IMR-90 (cell line): Measurements from ENCODE around the gene CCR6. TPM values are rescaled to one million over a fixed set of nuclear protein-coding genes. Genes with fewer than 3 reads are reported as not detected.

Experiments used
- ATAC-seq: fragments of 200-7000 bp; cut with Tn5 transposase; 2 replicates; pipeline ENCODE4 v1.9.1; 2020; ENCODE audit warnings: low read depth, mild to moderate bottlenecking, moderate library complexity
- BruUV-seq: library from RNA; stranded (reverse); fragments of 400-500 nt; replicated peaks from 2 replicates; lab custom pipeline; 2021; lab: Mats Ljungman, UMichigan
- CTCF ChIA-PET: fragments of 300-600 bp; formaldehyde crosslinking; extraction: SDS; loops from one replicate; lab custom pipeline; 2021; ENCODE audit warnings: antibody characterized with exemption; lab: Yijun Ruan, JAX
- POLR2A ChIA-PET: fragments of 300-600 bp; sonication (Branson Sonifier 250); formaldehyde crosslinking; loops from one replicate; lab custom pipeline; 2022; ENCODE audit warnings: antibody characterized with exemption; ENCODE audit not compliant: unreplicated experiment; lab: Charles Lee
- DNase-seq: peaks from one replicate; pipeline ENCODE4 v3.0.0; 2013
- H2AFZ ChIP-seq: replicated peaks from 2 replicates; pipeline ENCODE3; 2013; ENCODE audit warnings: low read length, mild to moderate bottlenecking; ENCODE audit not compliant: poor library complexity
- H2AK5ac ChIP-seq: 2 replicates; pipeline ENCODE4 v1.6.1; 2013; ENCODE audit warnings: low read depth, low read length, inconsistent platforms
- H2AK9ac ChIP-seq: replicated peaks from 2 replicates; pipeline ENCODE3; 2013; ENCODE audit warnings: mild to moderate bottlenecking, low read depth, low read length, moderate library complexity; ENCODE audit not compliant: poor library complexity
- H2BK120ac ChIP-seq: 2 replicates; pipeline ENCODE4 v1.6.1; 2013; ENCODE audit warnings: low read depth, low read length, inconsistent platforms
- H2BK15ac ChIP-seq: 3 replicates; pipeline ENCODE4 v1.6.1; 2013; ENCODE audit warnings: low read depth, low read length, inconsistent platforms
- H2BK20ac ChIP-seq: 2 replicates; pipeline ENCODE4 v1.6.1; 2013; ENCODE audit warnings: low read depth, mild to moderate bottlenecking, inconsistent platforms, low read length, moderate library complexity
- H2BK5ac ChIP-seq: 2 replicates; pipeline ENCODE4 v1.6.1; 2013; ENCODE audit warnings: mild to moderate bottlenecking, low read depth, low read length, inconsistent platforms; ENCODE audit not compliant: poor library complexity, severe bottlenecking
- H3K14ac ChIP-seq: replicated peaks from 2 replicates; pipeline ENCODE4 v1.6.1; 2013; ENCODE audit warnings: low read depth, low read length, inconsistent platforms
- H3K18ac ChIP-seq: 2 replicates; pipeline ENCODE4 v1.6.1; 2013; ENCODE audit warnings: low read depth, low read length, control low read depth
- H3K23ac ChIP-seq: 2 replicates; pipeline ENCODE4 v1.6.1; 2013; ENCODE audit warnings: low read depth, low read length, inconsistent platforms
- H3K27ac ChIP-seq: 2 replicates; pipeline ENCODE4 v1.5.1; 2013; ENCODE audit warnings: mild to moderate bottlenecking, control low read depth, low read length; ENCODE audit not compliant: insufficient read depth
- H3K27me3 ChIP-seq: 2 replicates; pipeline ENCODE4 v1.6.1; 2013; ENCODE audit warnings: low read length; ENCODE audit not compliant: control insufficient read depth, insufficient read depth
- H3K36me3 ChIP-seq: 2 replicates; pipeline ENCODE4 v1.6.1; 2013; ENCODE audit warnings: low read length, mixed read lengths; ENCODE audit not compliant: control insufficient read depth, insufficient read depth
- H3K4ac ChIP-seq: 2 replicates; pipeline ENCODE4 v1.6.1; 2013; ENCODE audit warnings: low read depth, low read length, inconsistent platforms
- H3K4me1 ChIP-seq: 2 replicates; pipeline ENCODE4 v1.6.1; 2013; ENCODE audit warnings: low read length, mixed read lengths; ENCODE audit not compliant: control insufficient read depth, insufficient read depth
- H3K4me2 ChIP-seq: 2 replicates; pipeline ENCODE4 v1.6.1; 2013; ENCODE audit warnings: low read depth, mild to moderate bottlenecking, control low read depth, low read length, moderate library complexity
- H3K4me3 ChIP-seq: 2 replicates; pipeline ENCODE4 v1.5.1; 2013; ENCODE audit warnings: low read depth, mild to moderate bottlenecking, control low read depth, low read length, moderate library complexity; ENCODE audit not compliant: insufficient read depth
- H3K56ac ChIP-seq: 2 replicates; pipeline ENCODE4 v1.6.1; 2013; ENCODE audit warnings: low read length, inconsistent platforms; ENCODE audit not compliant: insufficient read depth; ENCODE audit errors: extremely low read depth
- H3K79me1 ChIP-seq, 2 experiments: 2 replicates each; pipeline ENCODE4 v1.6.1; 2013; ENCODE audit warnings: low read length in 2 of 2, inconsistent platforms in 1 of 2, low read depth in 1 of 2
- H3K9ac ChIP-seq: 2 replicates; pipeline ENCODE4 v1.6.1; 2013; ENCODE audit warnings: low read depth, low read length, control low read depth
- H3K9me1 ChIP-seq: 2 replicates; pipeline ENCODE4 v1.6.1; 2013; ENCODE audit warnings: low read length, inconsistent platforms; ENCODE audit not compliant: insufficient read depth
- H3K9me3 ChIP-seq: 2 replicates; pipeline ENCODE4 v1.6.1; 2013; ENCODE audit warnings: low read length; ENCODE audit not compliant: control insufficient read depth, insufficient read depth
- H4K20me1 ChIP-seq: 2 replicates; pipeline ENCODE4 v1.6.1; 2013; ENCODE audit warnings: low read length, inconsistent platforms; ENCODE audit not compliant: insufficient read depth
- H4K5ac ChIP-seq: 2 replicates; pipeline ENCODE4 v1.6.1; 2013; ENCODE audit warnings: mild to moderate bottlenecking, low read depth, low read length, control low read depth
- H4K8ac ChIP-seq, 2 experiments: 2 replicates each; pipeline ENCODE4 v1.6.1; 2013; ENCODE audit warnings: low read depth in 2 of 2, low read length in 2 of 2, control low read depth in 1 of 2, inconsistent platforms in 1 of 2
- H4K91ac ChIP-seq: 2 replicates; pipeline ENCODE4 v1.6.1; 2013; ENCODE audit warnings: low read depth, low read length, inconsistent platforms; ENCODE audit not compliant: insufficient read depth
- MAFK ChIP-seq: IDR thresholded peaks from 2 replicates; pipeline ENCODE4 v1.6.1; 2012; ENCODE audit warnings: low read depth, low read length, improper control_type of control experiment
- MXI1 ChIP-seq: IDR thresholded peaks from 2 replicates; pipeline ENCODE4 v1.6.1; 2012; ENCODE audit warnings: low read depth, mild to moderate bottlenecking, low read length, moderate library complexity, borderline replicate concordance
- WGBS, 2 experiments: methylation state at CpG; one replicate each; pipeline versions ENCODE4 v1.1.5 to v1.1.7; 2013; ENCODE audit warnings: missing lambda C conversion rate in 2 of 2; ENCODE audit not compliant: insufficient read length in 1 of 2; ENCODE audit errors: extremely low coverage in 2 of 2; 5-methylcytosine and 5-hydroxymethylcytosine counted together
- dilution Hi-C: fragments of 300-500 bp; cut with HindIII; formaldehyde crosslinking; loops from one replicate; pipeline ENCODE4 v1.14.3; 2018; ENCODE audit warnings: low sequenced_read_pairs; ENCODE audit not compliant: unreplicated experiment
- in situ Hi-C: fragments of 300-500 bp; cut with MboI; formaldehyde crosslinking; loops from 3 replicates; pipeline ENCODE4 v1.14.3; 2019; ENCODE audit warnings: low sequenced_read_pairs, inconsistent platforms, mixed read lengths
- intact Hi-C: fragments of 100-400 bp; cut with micrococcal nuclease; formaldehyde crosslinking; loops from 2 replicates; pipeline ENCODE4 v1.10.0; 2022
- polyA plus RNA-seq, 3 experiments: library from polyadenylated mRNA; depleted of rRNA; stranded (reverse); fragments of >200 nt; gene quantifications; 2 replicates each; pipeline ENCODE4 v1.2.3, GENCODE V29; 2012; ENCODE audit warnings: low replicate concordance in 1 of 3
- total RNA-seq: library from RNA; depleted of rRNA; stranded (reverse); fragments of >200 nt; gene quantifications from 2 replicates; pipeline ENCODE4 v1.2.3, GENCODE V29; 2012

CCR6 gene
- total and polyA plus RNA-seq, 2 of the 4 experiments (the other 2 are of a cell fraction), result not detected

- H2AK5ac ChIP-seq, result no peak overlapping the region
- intact Hi-C loops (no loop called here), dilution Hi-C loops (no loop called here), in situ Hi-C loops (no loop called here)
- no peak overlapping the region for H3K56ac ChIP-seq
- no peak for ATAC-seq
- no peaks in the 10 kb centered on the region for H3K36me3 ChIP-seq
- peaks cover 36% of the 10 kb centered on the region for H3K9me3 ChIP-seq
- no peak overlapping the region for H2BK15ac ChIP-seq
- no CpG with 5 or more reads among the region's 1 CpG for WGBS, 2 experiments
- no peaks in the 10 kb centered on the region for H3K79me1 ChIP-seq
- H3K4me2 ChIP-seq, result no peak overlapping the region
- H3K27ac ChIP-seq, result no peak overlapping the region
- H3K27me3 ChIP-seq, result no peaks in the 10 kb centered on the region
- no peak overlapping the region for H4K8ac ChIP-seq
- ChIA-PET POLR2A (no interaction called here), CTCF (no interaction called here)
- H4K20me1 ChIP-seq, result no peaks in the 10 kb centered on the region
- H3K9me1 ChIP-seq, result no peaks in the 10 kb centered on the region
- no peak overlapping the region for H3K23ac ChIP-seq
- BruUV-seq, result no TSS peak
- H3K14ac ChIP-seq, result no peak overlapping the region
- no peak overlapping the region for H2AFZ ChIP-seq
- no peak overlapping the region for H4K5ac ChIP-seq
- H2BK120ac ChIP-seq, result no peak overlapping the region
- DNase-seq, result no peak
- no peak overlapping the region for H2BK5ac ChIP-seq
- H3K18ac ChIP-seq, result no peak overlapping the region
- H4K91ac ChIP-seq, result no peak overlapping the region
- H2AK9ac ChIP-seq, result no peak overlapping the region
- TF ChIP-seq MAFK, result no peak
- TF ChIP-seq MXI1, result no peak
- H3K4me1 ChIP-seq, result no peaks in the 10 kb centered on the region
- no peak overlapping the region for H2BK20ac ChIP-seq
- no peak overlapping the region for H3K4ac ChIP-seq
- no peak overlapping the region for H3K9ac ChIP-seq
- no peak overlapping the region for H3K4me3 ChIP-seq
Observed at GRCh38 chr6:167106406-167106805, 16.5 kb upstream of the CCR6 start.
